GM18502 (cell line): ENCODE data around the gene RPH3AL.

Source experiments
- ATAC-seq: cut with Tn5 transposase; IDR thresholded peaks from one replicate; pipeline ENCODE4 v1.9.1; 2021; ENCODE audit warnings: mild to moderate bottlenecking; ENCODE audit not compliant: unreplicated experiment, poor library complexity

The RPH3AL gene

GRCh38 chr17:303168-303567 lies 49.4 kb downstream of the RPH3AL start:
- no peak for ATAC-seq

- no peak for ATAC-seq
Measured at GRCh38 chr17:302300-302698, 50.3 kb downstream of the RPH3AL start.

GRCh38 chr17:301681-302299 lies 50.8 kb downstream of the RPH3AL start:
- no peak for ATAC-seq

DNA sequence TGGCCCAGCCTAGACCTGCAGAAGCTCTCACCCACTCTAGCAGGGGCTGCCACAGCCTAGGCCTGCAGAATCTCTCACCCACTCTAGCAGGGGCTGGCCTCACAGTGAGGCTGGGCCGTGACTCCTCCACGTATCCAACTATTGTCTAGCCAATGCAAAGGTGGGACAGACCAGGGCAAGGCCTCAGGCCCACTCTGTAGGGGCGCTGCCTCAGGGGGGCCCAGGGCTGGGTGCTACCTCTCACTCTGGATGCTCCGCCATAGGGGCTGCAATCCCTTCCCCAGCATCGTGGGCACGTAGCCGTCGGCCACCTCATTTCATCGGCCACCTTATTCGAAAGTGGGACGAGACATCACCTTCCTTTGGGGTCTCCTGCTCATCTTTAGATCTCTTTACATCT lies 51.7 kb downstream of the RPH3AL start:
- no peak for ATAC-seq

GRCh38 chr17:299546-299945 lies 53.1 kb downstream of the RPH3AL start:
- no peak for ATAC-seq

DNA sequence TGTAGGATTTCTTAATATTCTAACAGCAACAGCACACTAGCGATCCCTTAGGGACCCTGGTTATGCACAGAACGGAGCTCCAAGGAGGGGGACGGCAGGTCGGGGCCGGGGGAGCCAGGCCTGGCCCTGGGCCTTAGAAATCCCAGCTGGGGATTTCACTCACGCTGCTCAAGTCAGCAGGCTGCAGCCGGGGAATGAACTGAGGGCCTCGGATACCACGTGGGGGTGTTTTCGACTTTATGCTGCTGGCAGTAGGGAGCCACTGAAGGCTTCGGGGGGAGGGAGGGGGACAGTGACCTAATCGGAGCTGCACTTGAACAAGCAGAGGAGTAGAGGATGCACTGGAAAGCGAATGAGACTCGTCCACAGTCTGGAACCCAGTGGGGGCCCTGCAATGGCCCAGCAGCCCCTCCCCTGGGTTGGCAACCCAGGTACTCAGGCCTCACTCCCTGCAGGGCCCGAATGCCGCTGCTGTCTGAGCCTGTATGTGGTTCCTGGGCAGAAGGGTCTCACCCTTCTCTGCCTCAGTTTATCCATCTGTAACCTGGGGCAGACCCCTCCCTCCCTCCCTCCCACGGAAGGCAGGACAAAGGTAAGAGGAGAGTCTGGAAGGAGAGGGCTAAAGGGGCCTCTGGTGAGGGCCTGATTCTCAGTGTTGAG lies 53.7 kb downstream of the RPH3AL start:
- no peak for ATAC-seq

GRCh38 chr17:297758-298157 lies 54.8 kb downstream of the RPH3AL start:
- ATAC-seq = no peak

DNA sequence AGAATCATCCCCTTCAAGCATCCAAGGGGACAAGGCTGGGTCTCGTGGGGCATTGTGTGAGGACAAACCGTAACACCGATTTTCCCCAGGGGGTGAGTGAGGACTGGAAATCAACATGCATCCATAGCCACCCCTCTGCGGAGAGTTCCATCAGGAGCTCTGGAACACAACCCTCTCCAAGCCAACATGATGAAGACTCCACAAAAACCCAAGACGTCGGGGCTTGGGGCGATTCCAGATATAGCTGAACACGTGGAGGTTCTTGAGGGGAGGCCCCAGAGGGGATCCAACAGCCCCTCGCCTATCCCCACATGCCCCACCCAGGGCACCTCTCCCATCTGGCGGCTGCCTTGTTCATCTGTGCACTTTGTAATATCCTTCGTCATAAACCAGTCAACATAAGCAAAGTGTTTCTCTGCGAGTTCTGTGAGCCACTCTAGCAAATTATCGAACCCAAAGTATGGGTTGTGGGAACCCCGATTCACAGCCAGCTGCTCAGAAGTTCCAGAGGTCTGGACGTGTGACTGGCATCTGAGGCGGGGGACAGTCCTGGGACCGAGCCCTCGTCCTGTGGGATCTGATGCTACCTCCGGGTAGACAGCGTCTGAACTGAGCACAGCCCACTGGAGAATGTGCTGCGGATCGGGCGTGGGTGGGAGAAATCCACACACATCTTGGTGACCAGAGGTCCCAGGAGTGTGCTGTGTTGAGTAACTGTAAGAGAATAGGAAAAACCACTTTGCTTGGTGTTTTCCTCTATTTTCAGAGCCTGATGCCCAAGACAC lies 55.5 kb downstream of the RPH3AL start:
- no peak for ATAC-seq

DNA sequence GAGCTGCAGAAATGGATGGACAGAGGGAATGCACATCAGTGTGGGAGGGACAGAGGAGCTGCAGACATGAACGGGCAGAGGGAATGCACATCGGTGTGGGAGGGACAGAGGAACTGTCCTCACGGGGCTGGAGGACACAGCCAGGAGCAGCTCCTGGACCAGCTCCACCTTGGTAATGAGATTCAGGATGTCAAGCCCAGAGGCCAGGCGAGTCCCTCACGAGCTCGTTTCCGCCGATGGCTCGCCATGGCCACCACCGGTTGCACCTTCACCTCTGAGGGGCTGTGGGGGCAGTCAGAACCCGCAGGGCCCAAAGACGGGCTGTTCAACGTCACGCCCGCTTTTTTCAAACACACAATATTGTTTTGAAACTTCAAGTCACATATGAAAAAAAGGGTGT lies 56.2 kb downstream of the RPH3AL start:
- no peak for ATAC-seq

DNA sequence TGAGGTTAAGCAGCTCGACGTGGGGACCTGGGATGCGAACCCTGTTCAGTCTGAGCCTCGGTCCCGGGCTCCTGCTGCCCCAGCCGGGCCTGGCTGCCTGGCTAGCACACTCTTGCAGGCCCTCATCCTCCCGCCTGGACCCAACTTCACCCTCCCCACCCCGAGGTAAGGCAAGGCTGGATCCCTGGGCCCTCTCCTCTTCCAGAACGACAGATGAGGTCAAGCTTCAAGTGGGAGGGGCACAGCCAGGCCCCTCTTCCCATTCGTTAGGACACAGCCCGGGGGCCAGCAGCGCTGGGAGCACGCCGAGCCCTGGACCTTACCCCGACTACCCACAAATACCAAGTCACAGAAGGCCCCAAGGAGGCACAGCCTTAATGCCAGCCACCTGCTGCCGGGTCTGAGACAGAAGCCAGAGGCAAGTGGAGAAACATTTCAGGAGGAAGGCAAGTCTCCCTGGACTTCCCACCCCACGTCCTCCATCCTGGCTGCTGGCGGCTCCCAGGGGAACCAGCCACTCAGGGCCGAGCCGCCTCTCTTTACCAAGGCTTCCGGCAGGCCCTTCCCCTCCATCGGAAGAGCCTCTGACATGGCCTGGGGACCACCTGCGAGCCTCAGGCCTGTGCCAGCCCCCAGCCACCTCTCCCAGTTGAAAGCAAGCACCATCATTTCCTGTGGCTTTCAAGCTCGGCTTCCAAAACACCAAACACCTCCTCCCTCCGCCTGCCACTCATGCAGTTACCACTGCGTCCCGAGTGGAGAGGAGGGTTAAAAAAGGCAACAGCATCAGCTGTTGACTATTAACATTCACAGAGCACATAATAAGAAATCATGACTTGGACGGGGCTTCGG lies 59.9 kb downstream of the RPH3AL start:
- ATAC-seq = no peak

DNA sequence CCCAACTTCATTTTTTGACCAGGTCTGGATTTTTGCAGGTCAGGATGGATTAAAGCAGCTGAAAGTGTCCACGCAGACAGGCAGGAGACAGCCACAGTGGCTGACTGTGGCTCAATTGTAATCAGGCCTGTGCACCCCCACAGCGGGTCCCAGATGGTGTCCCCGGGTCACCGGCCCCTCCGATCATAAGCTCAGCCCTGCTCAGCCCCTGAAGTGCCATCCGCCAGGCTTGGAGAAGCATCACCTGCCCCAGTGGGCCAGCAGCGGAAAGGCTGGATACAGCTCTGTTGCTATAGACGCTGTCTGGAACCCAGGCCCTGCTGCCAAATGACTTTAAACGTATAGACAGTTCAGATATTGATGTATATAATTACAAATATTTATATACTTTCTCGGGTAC lies 60.6 kb downstream of the RPH3AL start:
- no peak for ATAC-seq

DNA sequence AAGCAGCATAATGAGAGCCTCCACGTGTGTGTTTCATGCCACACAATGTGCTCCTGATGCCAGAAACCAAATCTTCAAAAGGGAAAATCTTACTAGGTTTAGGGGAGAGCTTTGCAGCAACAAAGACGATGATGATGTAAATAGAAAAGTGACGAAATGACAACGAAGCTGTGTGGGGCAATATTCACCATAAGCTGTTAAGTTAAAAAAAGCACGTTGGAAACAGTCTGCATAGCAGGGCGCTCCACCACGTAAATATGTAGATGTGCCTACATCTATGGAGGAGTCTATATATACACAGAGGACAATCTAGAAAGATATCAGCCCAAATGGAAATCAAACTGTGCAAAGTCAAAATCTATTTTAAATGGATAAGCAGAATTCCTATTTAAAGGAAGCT lies 61.0 kb downstream of the RPH3AL start:
- ATAC-seq = no peak

GRCh38 chr17:290626-291025 lies 62.0 kb downstream of the RPH3AL start:
- ATAC-seq = no peak

GRCh38 chr17:290121-290521 lies 62.5 kb downstream of the RPH3AL start:
- ATAC-seq = no peak

GRCh38 chr17:289409-289808 lies 63.2 kb downstream of the RPH3AL start:
- no peak for ATAC-seq

DNA sequence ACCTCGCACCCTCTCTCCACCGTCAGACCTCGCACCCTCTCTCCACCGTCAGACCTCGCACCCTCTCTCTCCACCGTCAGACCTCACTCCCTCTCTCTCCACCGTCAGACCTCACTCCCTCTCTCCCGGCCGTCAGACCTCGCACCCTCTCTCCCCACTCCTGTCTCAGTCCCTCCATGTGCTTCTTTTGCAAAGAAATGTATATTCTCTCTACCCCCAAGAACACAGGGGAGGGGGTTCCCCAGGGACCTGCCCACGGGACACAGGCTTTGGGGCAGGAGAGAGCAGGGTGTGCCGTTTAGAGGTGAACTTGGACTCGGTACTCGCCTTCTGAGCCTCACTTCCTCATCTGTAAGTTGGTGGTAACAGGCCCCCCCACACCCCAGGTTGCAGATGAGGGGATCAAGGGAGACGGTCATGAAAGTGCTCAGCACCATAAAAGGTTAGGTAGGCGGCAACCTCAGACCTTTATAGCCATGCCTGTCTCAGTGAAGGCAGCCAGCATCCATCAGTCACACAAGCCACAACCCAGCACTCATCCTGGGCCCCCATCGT lies 63.7 kb downstream of the RPH3AL start:
- ATAC-seq = no peak

GRCh38 chr17:286571-286970 lies 66.0 kb downstream of the RPH3AL start:
- ATAC-seq = no peak

GRCh38 chr17:285751-286422 lies 66.7 kb downstream of the RPH3AL start:
- ATAC-seq = no peak

- ATAC-seq = no peak
Measured at GRCh38 chr17:284676-285355, 67.8 kb downstream of the RPH3AL start.
